Activated naive CD8-positive, alpha-beta T cell treated with anti-CD3 and anti-CD28 coated beads, Interleukin-2, amount 50 U/mL, for 16 hours (primary cell): Measurements from ENCODE around the gene FBXO41.
"Not testable (repeated sequence)": the region's sequence is repeated elsewhere in the genome, so short reads cannot be mapped to it uniquely, and the experiment has no call there.

Experiments
- DNase-seq: peaks from one replicate; pipeline ENCODE4 v3.0.0-alpha.2; 2020; ENCODE audit warnings: low read depth, low spot score

Gene FBXO41

GRCh38 chr2:73262691-73263429 is 21.4 kb downstream of the FBXO41 start:
- DNase-seq: not testable (repeated sequence)

- DNase-seq: no peak
Measured at GRCh38 chr2:73262108-73262651, 22.1 kb downstream of the FBXO41 start.

DNA sequence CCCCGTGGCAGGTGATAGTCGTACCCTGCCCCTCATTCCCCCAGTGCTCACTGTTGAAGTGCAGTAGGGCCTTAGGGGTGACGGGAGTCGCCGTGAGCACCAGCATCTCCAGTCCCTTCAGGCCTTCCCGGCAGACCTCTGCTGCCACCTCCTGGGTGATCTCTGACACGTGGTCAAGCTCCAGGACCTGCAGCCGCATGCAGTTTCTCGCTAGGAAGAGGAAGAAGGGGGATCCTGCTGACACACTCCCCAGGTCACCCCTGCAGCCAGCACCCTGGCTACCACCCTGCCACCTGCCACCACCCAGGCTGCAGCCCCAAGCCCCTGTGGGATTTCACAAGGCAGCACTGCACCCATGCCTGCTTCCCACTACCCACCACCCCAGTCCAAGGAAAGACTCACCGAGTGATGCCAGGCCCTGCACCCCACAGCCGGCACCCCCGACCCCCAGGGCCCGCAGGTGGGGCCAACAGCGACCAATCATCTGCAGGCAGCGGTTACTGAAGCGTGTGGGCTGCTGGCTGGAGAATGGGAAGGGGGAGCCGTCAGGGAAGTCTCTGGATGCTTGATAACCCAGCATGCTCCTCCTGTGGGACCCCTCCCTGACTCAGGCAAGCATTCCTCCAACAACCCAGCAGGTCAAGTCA is 23.8 kb downstream of the FBXO41 start:
- DNase-seq: no peak

DNA sequence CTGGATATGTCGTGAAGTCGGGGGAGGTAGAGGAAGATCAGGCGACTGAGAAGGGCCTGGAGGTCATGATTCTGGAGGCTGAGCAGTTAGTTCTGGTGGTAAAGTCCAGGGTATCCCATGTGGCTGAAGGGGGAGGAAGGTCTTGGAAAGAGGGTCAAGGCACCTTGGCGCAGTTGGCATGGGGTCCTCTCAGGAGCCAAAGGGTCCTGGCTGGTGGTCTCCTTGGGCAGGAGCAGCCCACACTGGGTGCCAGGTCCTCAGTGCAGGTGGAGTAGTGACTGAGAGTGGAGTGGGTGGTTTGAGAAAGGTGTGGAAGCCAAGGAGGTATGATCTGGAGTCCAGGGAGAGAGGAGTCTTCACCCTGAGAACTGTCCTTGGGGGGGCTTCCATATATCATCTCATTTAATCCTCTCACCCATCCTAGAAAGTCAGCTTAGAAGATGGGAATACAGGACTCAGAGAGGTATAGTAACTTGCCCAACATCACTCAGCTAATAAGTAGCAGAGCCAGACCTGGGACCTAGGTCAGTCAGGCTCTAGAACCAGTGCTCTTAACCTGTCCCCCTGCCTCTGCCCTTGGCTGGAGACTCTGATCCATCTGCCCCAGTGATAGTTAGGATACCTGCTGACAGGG is 24.5 kb downstream of the FBXO41 start:
- no peak for DNase-seq

- DNase-seq: no peak
Measured at GRCh38 chr2:73259276-73259675, 25.0 kb downstream of the FBXO41 start.

- DNase-seq: no peak
Measured at GRCh38 chr2:73258913-73259215, 25.4 kb downstream of the FBXO41 start.

GRCh38 chr2:73258186-73258912 is 25.9 kb downstream of the FBXO41 start:
- DNase-seq: no peak

DNA sequence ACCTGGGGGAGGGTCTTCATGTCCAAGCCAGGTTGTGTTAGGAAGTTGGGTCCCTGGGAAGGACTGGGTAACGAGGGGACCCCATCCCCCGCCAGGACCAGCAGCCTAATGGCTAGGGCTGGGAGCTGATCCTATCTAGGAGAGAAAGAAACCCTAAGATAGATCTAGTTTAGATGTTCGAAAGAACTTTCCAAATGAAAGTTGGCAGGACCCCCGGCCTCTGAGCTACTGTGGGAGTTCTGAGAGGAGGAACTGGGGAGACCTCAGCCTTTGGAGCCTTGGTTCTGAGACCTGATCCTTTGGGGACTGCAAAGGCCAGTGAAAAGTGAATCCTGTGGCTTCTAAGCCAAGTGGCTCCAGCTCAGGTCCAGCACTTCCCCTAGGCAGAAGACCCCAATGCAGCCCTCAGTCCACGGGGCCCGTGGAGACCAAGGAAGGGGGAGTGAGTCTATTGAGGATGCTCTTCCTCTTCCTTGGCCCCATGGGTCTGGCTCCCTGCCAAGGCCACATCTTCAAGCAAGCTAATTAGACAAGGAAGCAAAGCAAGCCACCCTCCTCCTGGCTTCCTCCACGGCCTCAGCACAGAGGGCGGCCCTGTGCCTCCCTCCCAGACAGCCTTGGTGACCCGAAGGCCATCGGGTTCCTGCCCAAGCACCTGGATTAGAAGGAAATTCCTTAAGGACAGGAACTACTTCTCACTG is 26.7 kb downstream of the FBXO41 start:
- no peak for DNase-seq

- DNase-seq: no peak
Measured at GRCh38 chr2:73257021-73257420, 27.3 kb downstream of the FBXO41 start.

GRCh38 chr2:73256618-73256922 is 27.7 kb downstream of the FBXO41 start:
- no peak for DNase-seq

DNA sequence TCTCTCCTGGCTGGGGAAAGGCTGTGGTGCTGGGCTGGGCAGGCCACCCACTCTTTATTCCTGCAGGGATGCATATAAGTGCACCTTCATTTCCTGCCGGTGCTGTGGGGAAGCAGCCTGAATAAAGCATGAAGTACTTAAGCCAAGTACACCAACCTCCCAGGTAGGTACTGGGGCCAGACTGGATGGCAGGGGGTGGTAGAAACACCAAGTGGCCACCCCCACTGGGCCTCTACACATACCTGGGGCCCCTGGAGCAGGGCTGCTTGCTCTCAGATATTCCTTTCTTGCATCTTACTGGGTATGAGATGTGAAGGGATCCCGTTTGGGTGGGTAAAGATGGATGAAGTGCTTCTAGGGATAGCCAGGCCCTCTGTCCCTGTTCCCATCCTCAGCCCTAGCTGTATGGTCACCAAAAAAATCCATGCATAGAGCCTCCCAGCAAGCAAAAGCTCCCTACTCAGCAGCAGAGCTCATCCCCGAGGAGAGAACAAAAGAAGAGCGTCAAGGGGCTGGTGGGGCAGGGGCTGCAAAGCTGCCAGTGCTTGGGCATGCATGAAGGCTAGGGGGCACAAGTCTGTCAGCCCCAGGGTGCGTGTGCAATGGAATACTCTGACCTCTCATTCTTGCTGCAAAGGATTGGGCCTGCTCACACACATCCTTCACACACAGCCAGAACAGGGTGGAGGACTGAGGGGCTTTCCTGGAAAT is 28.2 kb downstream of the FBXO41 start:
- no peak for DNase-seq

GRCh38 chr2:73255007-73255644 is 29.2 kb downstream of the FBXO41 start:
- no peak for DNase-seq

DNA sequence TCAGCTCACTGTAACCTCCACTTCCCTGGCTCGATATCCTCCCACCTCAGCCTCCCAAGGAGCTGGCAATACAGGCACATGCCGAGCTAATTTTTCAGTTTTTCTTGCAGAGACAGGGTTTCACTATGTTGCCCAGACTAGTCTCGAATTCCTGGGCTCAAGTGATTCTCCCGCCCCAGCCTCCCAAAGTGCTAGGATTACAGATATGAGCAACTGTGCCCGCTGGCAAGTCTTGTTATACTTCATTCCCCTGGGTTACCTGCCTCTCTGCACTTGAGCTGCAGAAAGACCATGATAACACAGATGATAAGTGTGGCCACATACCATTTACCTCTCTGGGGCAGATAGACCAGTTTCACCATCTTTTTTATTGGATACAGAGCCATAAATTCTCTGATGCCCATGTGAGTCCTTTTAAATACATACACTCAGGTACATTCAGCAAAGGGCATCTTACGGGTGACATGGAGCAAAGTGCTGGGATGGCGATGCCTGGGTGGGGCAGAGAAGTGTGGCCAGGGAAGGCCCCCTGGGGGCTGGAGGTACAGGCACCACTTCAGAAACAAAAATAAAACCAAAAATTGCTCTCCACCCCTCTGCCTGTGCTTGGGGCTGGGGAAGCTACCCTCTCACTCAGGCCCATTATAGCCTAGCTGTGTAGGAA is 29.8 kb downstream of the FBXO41 start:
- DNase-seq: no peak

DNA sequence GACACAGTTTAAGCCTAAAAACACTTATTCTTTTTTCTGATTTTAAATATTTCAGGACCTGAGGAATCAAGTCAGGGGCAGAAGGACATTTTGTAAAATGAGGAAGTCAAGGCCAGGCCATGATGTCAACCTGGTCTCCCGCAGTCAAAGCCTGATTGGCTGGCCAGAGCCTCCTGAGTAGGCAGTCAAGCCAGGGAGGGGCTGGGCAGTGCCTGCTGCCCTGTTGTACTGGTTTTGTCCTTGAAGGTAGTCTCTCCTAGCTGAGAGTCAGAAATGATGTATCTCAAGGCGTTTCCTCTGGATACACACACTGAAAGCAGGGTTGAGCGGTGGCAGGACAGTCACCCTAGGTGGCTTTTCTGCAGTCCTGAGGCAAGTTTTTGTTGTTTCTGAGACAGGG is 30.4 kb downstream of the FBXO41 start:
- no peak for DNase-seq

GRCh38 chr2:73253400-73253799 is 30.9 kb downstream of the FBXO41 start:
- no peak for DNase-seq

DNA sequence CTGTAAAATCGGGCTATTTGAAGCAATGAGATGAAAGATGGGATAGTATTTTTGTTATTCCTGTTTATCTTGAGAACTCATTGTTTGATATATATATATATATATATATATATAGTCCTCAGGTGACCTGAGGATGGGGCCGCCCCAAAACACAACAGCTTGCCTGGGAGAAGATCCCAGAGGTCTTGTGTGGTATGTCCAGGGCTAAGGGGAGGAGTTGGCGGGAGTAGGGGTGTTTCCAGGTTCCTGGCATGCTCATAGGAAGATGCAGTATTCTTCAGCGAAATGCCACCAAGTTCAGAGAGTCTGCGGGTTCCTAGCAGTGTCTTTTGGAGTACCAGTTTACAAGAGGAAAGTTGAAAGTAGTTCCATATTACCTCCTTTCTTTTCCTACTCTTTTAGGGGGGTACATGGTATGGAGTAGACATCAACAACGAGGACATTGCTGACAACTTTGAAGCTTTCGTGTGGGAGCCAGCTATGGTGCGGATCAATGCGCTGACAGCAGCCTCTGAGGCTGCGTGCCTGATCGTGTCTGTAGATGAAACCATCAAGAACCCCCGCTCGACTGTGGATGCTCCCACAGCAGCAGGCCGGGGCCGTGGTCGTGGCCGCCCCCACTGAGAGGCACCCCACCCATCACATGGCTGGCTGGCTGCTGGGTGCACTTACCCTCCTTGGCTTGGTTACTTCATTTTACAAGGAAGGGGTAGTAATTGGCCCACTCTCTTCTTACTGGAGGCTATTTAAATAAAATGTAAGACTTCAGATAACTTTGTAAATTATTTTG is 31.8 kb downstream of the FBXO41 start:
- DNase-seq: no peak

- DNase-seq: no peak
Measured at GRCh38 chr2:73250872-73251846, 33.1 kb downstream of the FBXO41 start.

DNA sequence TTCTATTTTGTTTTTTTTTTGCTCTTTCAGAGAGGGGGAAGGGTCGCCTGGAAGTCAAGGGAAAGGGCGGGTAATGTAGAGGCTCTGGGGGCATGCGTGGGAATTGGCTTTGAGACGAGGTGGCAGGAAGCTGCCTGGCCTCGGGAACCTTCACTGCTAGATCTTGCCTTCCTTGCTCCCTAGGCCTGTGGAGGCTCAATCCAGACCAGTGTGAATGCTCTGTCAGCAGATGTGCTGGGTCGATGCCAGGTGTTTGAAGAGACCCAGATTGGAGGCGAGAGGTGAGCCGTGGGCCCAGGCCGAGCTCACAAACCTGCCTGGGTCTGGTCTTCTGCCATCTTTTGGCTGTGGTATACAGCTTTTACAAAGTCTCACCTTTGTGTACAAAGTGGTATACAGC is 34.6 kb downstream of the FBXO41 start:
- DNase-seq: no peak
